ENCODE data around the gene TRIM56.
A peak's percentile ranks its signal among the peaks of the same experiment; 100 is the strongest.
"Not testable (repeated sequence)": the region's sequence is repeated elsewhere in the genome, so short reads cannot be mapped to it uniquely, and the experiment has no call there.

Gene TRIM56

GRCh38 chr7:101114492-101114891 lies 29.2 kb downstream of the TRIM56 start:
- Mint-ChIP-seq H3K9me3 (no peaks in the 10 kb centered on the region), H3K4me1 (peaks cover 19% of the 10 kb centered on the region), H3K27ac (peak overlapping the region in 1 of 3 experiments; percentile 23), H3K4me3 (no peak overlapping the region), H3K27me3 (ENCODE audit: low read depth) (peaks cover 4% of the 10 kb centered on the region), H3K36me3 (ENCODE audit: low read depth) (no peaks in the 10 kb centered on the region)
- TF ChIP-seq, protein P1, sequence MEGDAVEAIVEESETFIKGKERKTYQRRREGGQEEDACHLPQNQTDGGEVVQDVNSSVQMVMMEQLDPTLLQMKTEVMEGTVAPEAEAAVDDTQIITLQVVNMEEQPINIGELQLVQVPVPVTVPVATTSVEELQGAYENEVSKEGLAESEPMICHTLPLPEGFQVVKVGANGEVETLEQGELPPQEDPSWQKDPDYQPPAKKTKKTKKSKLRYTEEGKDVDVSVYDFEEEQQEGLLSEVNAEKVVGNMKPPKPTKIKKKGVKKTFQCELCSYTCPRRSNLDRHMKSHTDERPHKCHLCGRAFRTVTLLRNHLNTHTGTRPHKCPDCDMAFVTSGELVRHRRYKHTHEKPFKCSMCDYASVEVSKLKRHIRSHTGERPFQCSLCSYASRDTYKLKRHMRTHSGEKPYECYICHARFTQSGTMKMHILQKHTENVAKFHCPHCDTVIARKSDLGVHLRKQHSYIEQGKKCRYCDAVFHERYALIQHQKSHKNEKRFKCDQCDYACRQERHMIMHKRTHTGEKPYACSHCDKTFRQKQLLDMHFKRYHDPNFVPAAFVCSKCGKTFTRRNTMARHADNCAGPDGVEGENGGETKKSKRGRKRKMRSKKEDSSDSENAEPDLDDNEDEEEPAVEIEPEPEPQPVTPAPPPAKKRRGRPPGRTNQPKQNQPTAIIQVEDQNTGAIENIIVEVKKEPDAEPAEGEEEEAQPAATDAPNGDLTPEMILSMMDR (IDR thresholded peaks at IDR 0.05; ENCODE audit: unreplicated experiment in 3 of 3), result no peak

DNA sequence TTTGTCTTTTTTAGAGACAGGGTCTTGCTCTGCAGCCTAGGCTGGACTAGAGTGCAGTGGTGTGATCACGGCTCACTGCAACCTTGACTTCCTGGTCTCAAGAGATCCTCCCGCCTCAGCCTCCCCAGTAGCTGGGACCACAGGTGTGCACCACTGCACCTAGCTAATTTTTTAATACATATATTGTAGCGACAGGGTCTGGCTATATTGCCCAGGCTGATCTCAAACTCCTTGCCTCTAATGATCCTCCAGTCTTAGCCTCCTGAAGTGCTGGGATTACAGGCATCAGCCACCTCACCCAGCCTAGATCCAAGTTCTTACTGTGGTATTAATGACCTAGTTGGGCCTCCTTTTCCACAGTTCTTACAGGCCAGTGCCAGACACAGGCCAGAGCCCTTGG lies 29.9 kb downstream of the TRIM56 start:
- H3K4me1 Mint-ChIP-seq, result peaks cover 26% of the 10 kb centered on the region
- H3K4me3 Mint-ChIP-seq, result no peak overlapping the region
- H3K36me3 Mint-ChIP-seq (ENCODE audit: low read depth), result no peaks in the 10 kb centered on the region
- peaks cover 4% of the 10 kb centered on the region for H3K27me3 Mint-ChIP-seq (ENCODE audit: low read depth)
- H3K9me3 Mint-ChIP-seq, result no peaks in the 10 kb centered on the region
- TF ChIP-seq, protein P1 (IDR thresholded peaks at IDR 0.05; ENCODE audit: unreplicated experiment in 3 of 3), result no peak
- no peak overlapping the region for H3K27ac Mint-ChIP-seq

DNA sequence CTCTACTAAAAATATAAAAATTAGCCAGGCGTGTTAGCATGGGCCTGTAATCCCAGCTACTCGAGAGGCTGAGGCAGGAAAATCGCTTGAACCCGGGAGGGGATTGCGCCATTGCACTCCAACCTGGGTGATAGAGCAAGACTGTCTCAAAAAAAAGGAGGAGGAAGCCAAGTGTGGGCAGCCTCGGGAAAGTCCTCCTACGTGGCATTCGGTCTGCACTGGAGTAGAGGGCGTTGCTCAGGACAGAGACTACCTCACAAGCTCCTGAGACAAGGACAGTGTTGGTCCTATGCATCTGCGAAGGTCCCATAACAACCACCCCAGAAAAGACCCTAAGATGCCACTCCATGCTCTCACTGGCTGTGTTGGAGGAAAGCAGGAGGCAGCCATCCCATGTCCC lies 31.6 kb downstream of the TRIM56 start:
- Mint-ChIP-seq H3K36me3 (ENCODE audit: low read depth) (no peaks in the 10 kb centered on the region), H3K4me3 (no peak overlapping the region), H3K9me3 (no peaks in the 10 kb centered on the region), H3K4me1 (peaks cover 29% of the 10 kb centered on the region), H3K27ac (peak overlapping the region in 2 of 3 experiments; percentile 92 to 95), H3K27me3 (ENCODE audit: low read depth) (peaks cover 4% of the 10 kb centered on the region)
- TF ChIP-seq, protein P1 (IDR thresholded peaks at IDR 0.05; ENCODE audit: unreplicated experiment in 3 of 3), result no peak

DNA sequence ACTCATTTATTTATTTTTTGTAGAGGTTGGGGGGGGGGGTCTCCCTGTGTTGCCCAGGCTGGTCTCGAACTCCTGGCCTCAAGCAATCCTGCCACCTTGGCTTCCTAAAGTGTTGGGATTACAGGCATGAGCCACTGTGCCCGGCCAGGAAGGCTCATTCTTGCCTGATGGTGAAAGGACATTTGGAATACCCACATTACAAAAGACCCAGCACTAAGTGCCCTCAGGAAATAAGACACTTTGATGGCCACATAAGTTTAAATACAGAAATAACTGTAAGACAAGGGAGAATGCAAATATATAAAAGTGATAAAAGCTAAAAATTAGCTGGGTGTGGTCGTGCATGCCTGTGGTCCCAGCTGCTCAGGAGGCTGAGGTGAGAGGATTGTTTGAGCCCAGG lies 33.6 kb downstream of the TRIM56 start:
- H3K27me3 Mint-ChIP-seq (ENCODE audit: low read depth), result peaks cover 10% of the 10 kb centered on the region
- no peaks in the 10 kb centered on the region for H3K9me3 Mint-ChIP-seq
- no peaks in the 10 kb centered on the region for H3K36me3 Mint-ChIP-seq (ENCODE audit: low read depth)
- peaks cover 37% of the 10 kb centered on the region for H3K4me1 Mint-ChIP-seq
- TF ChIP-seq, protein P1 (IDR thresholded peaks at IDR 0.05; ENCODE audit: unreplicated experiment in 3 of 3), result no peak
- peak overlapping the region in 2 of 3 experiments; percentile 75 to 92 for H3K27ac Mint-ChIP-seq
- H3K4me3 Mint-ChIP-seq, result no peak overlapping the region

- Mint-ChIP-seq H3K27ac (peak overlapping the region in 2 of 3 experiments; percentile 74 to 80), H3K27me3 (ENCODE audit: low read depth) (peaks cover 6% of the 10 kb centered on the region), H3K9me3 (no peaks in the 10 kb centered on the region), H3K4me3 (peak overlapping the region in 1 of 3 experiments; percentile 40), H3K36me3 (ENCODE audit: low read depth) (no peaks in the 10 kb centered on the region), H3K4me1 (peaks cover 43% of the 10 kb centered on the region)
- TF ChIP-seq, protein P1 (IDR thresholded peaks at IDR 0.05; ENCODE audit: unreplicated experiment in 3 of 3), result no peak
Measured at GRCh38 chr7:101119876-101120275, 34.6 kb downstream of the TRIM56 start.

- H3K4me1 Mint-ChIP-seq, result peaks cover 45% of the 10 kb centered on the region
- H3K4me3 Mint-ChIP-seq, result peak overlapping the region in 1 of 3 experiments; percentile 40
- TF ChIP-seq, protein P1 (IDR thresholded peaks at IDR 0.05; ENCODE audit: unreplicated experiment in 3 of 3), result no peak
- peak overlapping the region in 2 of 3 experiments; percentile 74 to 80 for H3K27ac Mint-ChIP-seq
- no peaks in the 10 kb centered on the region for H3K9me3 Mint-ChIP-seq
- peaks cover 6% of the 10 kb centered on the region for H3K27me3 Mint-ChIP-seq (ENCODE audit: low read depth)
- no peaks in the 10 kb centered on the region for H3K36me3 Mint-ChIP-seq (ENCODE audit: low read depth)
Measured at GRCh38 chr7:101120315-101120714, 35.0 kb downstream of the TRIM56 start.

DNA sequence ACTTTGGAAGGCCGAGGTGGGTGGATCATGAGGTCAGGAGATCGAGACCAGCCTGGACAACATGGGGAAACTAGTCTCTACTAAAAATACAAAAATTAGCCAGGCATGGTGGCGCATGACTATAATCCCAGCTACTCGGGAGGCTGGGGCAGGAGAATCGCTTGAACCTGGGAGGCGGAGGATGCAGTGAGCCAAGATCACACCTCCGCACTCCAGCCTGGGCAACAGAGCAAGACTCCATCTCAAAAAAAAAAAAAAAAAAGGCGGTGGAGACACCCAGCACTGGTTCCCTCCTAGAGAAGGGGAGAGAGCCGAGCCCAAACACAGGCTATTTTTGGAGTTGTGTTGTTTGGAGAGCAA lies 36.3 kb downstream of the TRIM56 start:
- peak overlapping the region; percentile 65 to 77 (median 75) for H3K4me3 Mint-ChIP-seq
- H3K36me3 Mint-ChIP-seq (ENCODE audit: low read depth); H3K27me3 Mint-ChIP-seq (ENCODE audit: low read depth); H3K9me3 Mint-ChIP-seq: not testable (repeated sequence)
- H3K27ac Mint-ChIP-seq, result peak overlapping the region; percentile 97 to 99 (median 98)
- H3K4me1 Mint-ChIP-seq, result peaks cover 49% of the 10 kb centered on the region

All from nephron (organoid).